RKO (cell line): ENCODE results near the gene UBE2R2.
"Not testable (repeated sequence)": the region's sequence is repeated elsewhere in the genome, so short reads cannot be mapped to it uniquely, and the experiment has no call there.

Experiments used
- DNase-seq: peaks from one replicate; pipeline ENCODE4 v3.0.0-alpha.2; 2016; ENCODE audit warnings: low spot score

The UBE2R2 gene

DNA sequence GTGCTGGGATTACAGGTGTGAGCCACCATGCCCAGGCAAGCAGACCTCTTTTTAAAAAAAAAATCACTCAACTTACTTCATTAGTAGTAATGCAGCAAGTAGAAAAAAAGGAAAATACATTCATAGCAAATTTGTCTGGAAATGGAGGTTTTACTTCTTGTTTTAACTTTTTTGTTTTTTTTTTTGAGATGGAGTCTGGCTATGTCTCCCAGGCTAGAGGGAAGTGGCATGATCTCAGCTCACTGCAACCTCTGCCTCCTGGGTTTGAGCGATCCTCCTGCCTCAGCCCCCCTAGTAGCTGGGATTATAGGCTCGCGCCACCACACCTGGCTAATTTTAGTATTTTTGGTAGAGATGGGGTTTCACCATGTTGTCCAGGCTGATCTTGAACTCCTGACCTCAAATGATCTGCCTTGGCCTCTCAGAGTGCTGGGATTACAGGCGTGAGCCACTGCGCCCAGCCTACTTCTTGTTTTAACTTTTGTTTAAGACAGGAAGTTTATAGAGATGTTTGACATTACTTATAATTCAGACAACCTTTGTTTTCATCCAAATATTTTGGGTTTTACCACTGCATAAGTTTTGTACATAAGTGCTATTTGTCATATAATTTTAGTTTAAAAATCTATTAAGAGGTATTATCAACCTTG lies 26.5 kb downstream of the UBE2R2 start:
- no peak for DNase-seq

DNA sequence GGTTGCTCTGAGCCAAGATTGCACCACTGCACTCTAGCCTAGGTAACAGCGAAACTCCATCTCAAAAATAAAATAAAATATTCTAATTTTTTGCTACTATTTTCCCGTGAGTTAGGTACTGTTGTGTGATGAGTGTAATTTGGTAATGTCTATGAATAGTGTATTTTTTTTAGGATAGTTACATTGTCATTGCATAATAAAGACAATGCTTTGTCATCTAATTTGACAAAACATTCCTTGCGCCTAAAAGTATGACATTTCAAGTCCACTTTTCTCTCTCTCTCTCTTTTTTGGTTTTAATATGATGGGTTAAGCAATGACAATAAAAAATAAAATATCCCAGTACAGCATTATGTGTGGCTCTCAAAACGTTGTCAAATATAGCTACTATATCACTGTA lies 29.3 kb downstream of the UBE2R2 start:
- DNase-seq, result no peak

DNA sequence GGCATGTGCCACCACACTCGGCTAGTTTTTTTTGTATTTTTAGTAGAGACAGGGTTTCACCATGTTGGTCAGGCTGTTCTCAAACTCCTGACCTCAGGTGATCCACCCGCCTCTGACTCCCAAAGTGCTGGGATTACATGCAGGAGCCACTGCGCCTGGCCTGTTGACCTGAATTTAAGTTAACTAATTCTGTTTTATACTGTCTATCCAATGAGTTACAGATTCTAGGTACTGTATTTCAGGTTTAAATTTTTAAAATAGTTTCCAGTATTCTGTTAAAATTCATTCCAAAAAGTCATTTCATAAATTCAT lies 30.9 kb downstream of the UBE2R2 start:
- DNase-seq, result not testable (repeated sequence)

DNA sequence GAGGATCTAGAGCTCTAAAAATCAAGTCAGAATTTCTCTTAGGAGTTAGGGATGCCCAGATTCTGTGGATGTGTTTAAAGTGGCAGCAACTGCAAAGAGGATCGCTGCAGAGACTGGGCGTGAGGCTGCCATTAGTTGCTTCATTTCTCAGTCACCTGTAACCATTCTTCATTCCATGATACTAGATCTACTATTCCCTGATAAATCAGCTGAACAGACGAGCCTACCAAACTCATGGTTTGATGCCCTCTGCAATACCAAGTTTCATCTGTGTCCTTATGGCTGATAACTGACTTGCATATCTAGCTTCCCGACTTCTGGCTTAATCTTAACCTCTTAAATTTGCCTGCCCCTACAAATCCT lies 33.3 kb downstream of the UBE2R2 start:
- no peak for DNase-seq

DNA sequence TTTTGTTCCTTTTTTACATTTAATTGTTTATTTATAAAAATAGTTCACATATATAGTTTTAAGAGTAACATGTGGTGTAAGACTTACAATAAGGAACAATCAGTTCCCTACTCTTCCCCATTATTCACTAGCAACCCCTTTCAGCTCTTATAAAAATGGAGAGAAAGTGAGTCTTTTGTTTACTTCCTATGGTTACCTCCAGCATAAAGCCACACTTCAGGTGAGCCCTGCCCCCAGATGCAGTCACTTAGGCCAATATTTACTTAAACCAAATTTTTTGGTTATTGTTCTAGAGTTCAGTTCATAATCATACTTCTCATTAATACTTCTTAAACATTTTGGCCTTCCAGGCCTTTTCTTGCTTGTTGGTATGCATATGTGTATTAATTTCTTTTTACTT lies 33.7 kb downstream of the UBE2R2 start:
- no peak for DNase-seq

DNA sequence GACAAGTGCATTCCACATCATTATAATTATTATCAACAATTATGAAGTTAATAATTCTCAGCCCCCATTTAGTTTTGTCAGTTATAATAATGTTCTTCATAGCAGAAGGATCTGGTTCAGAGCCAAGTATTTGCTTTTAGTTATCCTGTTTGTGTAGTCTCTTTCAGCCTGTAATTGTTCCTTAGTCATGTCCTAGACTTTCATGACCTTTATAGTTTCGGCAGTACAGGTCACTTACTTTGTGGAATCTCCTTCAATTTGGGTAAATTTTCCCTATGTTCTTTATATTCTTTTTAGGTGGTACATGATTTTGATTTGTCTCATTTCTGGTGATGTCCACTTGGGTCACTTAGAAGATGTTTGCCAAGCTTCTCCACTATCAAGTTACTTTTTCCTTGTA lies 34.3 kb downstream of the UBE2R2 start:
- DNase-seq, result no peak

DNA sequence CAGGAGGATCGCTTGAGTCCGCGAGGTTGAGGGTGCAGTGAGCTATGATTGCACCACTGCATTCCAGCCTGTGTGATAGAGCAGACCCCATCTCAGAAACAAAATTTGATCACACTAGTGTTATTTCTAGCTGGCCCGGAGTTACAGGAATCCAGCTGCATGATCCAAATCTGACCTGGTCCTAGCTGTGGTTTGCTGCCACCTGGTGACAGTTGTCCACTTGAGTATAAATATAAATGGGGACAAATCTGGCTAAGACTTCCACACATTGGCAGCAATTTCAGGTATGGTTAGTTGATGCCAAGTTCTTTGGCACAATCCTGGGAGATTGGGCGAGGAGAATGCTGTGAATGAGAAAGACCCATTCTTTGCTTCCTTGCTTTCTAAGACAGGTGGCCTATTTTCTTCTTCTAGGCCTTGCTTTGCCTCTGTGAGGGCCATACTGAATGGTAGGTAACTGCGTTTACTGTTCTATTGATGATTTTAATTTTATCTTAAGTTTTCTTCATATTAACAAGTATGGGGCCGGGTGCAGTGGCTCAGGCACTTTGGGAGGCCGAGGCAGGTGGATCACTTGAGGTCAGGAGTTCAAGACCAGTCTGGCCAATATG lies 35.4 kb downstream of the UBE2R2 start:
- peak; percentile 54 for DNase-seq

DNA sequence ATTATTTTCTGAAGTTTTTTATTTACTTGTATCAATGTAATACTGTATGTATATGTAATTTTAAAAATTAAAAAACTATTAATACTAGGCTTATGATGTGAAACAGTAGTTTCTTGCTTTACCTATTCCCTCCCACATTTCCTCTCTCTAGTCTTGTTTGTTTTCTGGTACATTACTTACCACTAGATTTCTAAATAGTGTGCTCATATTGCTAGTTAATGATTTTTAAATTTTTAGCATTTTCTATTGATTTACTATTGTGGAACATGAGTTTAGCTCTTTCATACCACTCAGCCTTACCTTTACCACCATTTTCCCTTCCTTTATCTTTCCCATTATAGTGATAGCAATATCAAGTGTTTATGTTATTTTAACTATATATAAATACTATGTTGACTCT lies 39.3 kb downstream of the UBE2R2 start:
- DNase-seq, result no peak

DNA sequence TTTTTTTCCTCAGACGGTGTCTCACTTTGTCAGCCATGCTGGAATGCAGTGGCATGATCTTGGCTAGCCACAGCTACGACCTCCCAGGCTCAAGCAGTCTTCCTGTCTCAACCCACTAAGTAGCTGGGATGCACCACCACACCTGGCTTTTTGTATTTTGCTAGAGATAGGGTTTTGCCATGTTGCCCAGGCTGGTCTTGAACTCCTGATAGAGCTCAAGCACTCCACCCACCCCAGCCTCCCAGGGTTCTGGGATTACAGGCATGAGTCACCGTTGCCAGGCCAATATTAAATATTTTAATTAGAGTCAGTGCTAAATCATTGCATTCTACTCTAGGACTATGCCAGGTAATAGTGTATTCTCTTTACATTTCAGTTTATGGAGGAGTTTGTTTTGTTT lies 41.5 kb downstream of the UBE2R2 start:
- no peak for DNase-seq

DNA sequence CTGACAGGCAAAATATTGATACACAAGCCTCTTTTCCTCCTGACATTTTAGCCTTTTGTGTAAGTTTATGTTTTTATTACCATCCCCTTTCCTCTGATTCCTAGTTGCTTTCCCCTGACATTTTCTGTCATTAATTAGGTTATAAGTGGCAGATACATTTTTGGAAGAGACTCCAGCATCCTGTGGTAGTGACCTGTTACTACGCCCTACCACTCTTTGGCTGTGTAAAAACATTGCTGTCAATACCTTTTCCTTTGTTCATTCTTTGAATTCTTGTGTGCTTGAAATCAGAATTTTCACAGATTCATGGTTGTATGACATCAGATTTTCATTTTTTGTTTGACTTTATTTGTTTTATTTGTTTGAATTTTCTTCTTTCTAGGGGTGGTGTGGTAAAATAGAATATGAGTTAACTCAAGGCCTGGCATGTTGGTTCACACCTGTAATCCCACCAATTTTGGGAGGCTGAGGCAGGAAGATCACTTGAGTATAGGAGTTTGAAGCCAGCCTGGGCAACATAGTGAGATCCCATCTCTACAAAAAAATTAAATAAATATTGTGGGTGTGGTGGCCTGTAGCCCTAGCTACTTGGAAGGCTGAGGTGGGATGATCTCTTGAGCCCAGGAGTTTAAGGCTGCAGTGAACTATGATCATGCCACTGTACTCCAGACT lies 43.4 kb downstream of the UBE2R2 start:
- DNase-seq, result peak; percentile 38

DNA sequence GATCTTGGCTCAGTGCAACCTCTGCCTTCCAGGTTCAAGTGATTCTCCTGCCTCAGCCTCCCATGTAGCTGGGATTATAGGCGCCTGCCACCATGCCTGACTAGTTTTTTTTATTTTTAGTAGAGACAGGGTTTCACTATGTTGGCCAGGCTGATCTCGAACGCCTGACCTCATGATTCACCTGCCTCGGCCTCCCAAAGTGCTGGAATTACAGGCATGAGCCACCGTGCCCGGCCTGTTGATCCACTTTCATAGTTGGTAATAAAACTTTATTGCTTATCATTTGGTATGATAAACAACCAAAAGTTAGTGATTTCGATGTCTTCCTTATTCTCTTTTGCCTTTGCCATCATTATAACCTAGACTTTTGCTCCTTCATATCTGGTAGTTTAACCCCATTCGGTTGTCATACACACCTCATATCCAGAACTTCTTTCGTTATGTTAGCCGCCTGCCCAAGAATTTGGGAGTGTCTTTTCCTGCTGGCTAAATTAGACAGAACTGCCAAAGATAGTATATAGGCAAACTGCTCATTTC lies 45.0 kb downstream of the UBE2R2 start:
- DNase-seq, result no peak

DNA sequence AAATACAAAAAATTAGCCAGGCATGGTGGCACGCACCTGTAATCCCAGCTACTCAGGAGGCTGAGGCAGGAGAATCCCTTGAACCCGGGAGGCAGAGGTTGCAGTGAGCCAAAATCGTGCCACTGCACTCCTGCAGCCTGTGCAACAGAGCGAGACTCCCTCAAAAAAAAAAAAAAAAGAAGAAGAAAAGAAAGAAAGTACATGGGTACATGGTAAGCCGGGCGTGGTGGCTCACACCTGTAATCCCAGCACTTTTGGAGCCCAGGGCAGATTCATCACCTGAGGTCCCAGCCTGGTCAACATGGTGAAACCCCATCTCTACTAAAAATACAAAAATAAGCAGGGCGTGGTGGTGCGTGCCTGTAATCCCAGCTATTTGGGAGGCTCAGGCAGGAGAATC lies 46.1 kb downstream of the UBE2R2 start:
- not testable (repeated sequence) for DNase-seq

DNA sequence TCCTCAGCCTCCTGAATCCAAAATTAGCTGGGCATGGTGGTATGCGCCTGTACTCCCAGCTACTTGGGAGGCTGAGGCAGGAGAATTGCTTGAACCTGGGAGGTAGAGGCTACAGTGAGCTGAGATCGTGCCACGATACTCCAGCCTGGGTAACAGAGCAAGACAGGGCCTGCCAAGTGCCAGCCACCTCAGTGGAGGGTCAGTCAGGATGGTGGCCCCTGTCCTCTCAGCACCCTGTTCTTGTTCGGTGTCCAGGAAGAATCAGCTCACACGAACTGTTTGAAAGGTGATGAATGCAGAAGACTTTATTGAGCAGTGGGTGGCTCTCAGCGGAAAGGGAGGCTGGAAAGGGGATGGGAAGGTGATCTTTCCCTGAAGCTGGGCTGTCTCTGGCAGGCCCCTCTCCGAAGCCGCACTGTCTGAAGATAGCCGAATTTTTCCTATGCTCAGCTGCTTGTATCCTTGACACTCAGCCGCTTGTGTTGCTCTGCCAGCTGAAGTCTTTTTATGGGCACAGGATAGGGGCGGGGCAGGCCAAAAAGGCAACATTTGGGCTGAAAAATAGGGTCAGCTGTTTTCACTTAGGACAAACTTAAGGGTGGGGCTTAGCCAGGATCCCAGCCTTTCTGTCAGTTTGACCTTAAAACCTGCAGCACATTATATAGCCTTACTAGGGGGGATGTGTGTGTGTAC lies 50.9 kb downstream of the UBE2R2 start:
- no peak for DNase-seq

DNA sequence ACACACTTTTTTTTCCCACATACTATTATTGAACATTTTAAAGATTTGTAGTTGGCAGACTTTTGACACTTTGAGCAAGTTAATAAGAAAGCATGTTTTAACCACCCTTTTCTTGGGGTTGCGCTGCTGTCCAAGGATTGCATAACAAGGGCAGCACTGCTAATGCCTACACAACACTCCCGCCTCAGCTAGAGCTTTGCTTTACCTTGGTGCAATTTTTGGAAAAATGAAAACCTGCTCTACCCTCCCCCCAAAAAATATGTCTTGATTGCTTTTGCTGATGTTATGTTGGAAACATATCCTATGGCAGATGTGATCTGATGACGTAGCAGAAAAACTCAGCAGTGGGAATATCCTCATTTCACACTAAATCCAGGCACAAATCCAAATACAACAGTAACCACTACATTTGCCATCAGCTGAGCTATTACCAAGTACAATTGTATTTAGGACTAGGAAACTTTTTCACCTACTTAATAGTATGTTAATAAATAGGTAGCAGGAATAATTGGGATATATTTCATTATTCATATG lies 51.5 kb downstream of the UBE2R2 start:
- no peak for DNase-seq

DNA sequence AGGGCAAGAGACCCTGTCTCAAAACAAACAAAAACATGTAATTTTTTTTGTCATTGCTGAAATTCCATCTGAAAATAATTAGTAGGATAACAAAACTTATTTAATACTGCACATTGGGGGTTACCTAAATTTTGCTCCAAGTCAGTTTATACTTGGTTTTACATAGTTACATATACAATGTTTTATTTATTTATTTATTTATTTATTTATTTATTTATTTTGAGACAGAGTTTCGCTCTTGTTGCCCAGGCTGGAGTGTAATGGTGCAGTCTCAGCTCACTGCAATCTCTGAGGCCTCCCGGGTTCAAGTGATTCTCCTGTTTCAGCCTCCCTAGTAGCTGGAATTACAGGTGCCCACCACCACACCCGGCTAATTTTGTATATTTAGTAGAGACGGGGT lies 52.3 kb downstream of the UBE2R2 start:
- DNase-seq, result not testable (repeated sequence)

DNA sequence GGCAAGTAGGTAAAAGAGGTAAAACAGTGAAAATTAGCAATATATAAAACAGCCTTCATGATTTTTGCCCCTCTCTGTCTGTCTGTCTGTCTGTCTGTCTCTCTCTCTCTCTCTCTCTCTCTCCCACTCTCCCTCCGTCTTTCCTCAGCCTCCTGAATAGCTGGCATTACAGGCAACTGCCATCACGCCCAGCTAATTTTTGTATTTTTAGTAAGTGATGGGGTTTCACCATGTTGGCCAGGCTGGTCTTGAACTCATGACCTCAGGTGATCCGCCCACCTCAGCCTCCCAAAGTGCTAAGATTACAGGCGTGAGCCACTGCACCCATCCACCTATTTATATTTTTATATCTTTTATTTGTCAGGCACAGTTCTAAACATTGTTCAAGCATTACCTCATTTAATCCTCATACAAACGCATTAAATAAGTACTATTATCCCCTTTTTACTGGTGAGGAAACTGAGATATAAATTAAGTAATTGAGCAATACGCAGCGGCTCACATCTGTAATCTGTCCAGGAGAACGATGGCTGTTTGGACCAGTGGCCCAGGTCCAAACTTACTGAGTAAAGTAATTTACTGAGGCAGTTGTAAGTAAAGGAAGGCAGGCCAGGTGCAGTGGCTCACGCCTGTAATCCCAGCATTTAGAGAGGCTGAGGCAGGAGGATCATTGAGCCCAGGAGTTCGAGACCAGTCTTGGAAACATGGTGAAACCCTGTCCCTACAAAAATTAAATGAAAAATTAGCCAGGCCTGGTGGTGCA lies 60.9 kb downstream of the UBE2R2 start:
- no peak for DNase-seq

DNA sequence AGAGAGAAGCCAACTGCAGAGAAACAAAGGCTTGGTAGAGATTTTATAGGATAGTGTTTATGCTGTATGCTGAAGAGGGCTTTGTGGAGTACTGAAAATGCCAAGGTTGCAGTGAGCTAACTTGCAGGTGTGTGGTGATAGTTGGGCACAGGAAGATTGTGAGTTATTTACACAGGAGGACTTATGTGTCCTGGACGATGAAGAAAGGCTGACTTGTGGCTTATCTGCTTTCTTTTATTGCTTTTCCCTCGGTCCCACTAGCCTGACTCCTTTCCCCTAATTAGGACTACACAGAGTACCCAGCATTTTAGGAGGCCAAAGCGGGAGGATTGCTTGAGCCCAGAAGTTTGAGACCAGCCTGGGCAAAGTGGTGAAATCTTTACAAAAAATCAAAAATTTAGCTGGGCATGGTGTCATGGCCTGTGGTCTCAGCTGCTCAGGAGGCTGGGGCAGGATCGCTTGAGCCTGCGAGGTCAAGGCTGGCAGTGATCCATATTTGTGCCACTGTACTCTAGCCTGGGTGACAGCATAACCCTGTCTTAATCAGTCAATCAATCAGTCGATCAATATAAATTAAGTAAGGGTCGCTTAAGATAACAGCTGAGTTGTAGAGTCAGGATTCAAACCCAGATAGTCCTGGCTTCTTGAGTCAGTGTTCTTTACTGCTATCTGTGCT lies 61.9 kb downstream of the UBE2R2 start:
- DNase-seq, result no peak

DNA sequence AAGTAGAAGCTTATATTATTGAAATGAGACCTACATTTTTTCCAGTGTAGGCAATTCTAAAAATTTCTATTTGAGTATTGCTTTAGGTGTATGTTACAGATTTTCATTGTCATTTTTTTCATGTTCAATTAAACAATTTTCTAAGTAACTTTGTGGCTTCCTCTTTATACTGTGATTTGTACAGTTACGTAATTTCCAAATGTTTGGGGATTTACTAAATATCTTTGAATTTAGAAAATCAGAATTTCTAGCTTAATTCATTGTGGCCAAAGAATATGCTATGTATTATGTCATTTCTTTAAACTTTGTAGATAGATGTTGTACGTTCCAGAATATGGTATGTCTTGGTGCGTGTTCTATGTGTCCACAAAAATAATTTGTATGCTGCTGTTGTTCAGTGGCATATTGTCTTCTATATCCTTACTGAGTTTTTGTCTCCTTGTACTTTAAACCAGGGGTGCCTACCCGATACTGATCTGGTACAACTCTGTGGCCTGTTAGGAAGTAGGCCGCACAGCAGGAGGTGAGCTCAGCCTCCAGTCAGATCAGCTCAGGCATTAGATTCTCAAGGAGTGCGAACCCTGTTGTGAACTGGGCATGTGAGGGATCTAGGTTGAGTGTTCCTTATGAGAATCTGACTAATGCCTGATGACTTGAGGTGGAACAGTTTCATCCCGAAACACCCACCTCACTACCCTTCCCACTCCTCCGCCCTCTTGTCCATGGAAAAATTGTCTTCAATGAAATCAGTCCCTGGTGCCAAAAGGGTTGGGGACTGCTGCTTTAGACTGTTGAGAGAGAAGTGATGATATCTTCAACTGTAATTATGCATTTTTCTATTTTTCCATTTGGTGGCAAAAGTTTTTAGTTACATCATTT lies 63.5 kb downstream of the UBE2R2 start:
- no peak for DNase-seq

DNA sequence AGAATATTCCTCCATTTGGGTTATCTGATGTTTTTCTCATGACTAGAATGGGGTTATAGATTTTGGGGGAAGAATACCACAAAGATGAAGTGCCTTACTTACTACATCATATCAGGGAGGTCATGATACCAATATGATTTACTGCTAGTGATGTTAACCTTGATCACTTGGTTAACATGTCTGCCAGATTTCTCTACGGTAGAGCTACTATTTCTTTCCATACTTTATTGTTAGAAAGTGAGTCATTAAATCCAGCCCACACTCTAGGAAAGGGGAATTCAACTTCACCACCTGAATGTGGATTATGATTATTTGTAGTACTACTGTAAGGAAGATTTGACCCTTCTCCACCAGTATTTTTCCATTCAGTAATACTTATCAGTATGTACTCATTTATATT lies 64.7 kb downstream of the UBE2R2 start:
- no peak for DNase-seq
